Upper lobe of right lung (tissue), 1 donor: ENCODE data around the gene ZBED6. TPM values are rescaled to one million over a fixed set of nuclear protein-coding genes. Genes with fewer than 3 reads are reported as not detected.

ENCODE experiments used
- ATAC-seq: fragments of 200-7000 bp; cut with Tn5 transposase; one replicate; pipeline ENCODE4 v1.9.1; 2020; ENCODE audit warnings: mild to moderate bottlenecking, moderate library complexity
- DNase-seq: peaks from one replicate; pipeline ENCODE4 v3.0.0-alpha.2; 2020
- H3K27ac ChIP-seq: fragments of 200-600 bp; one replicate; pipeline ENCODE4 v1.8.0; 2022
- H3K27me3 ChIP-seq: fragments of 200-600 bp; one replicate; pipeline ENCODE4 v1.8.0; 2022; ENCODE audit warnings: mild to moderate bottlenecking
- H3K36me3 ChIP-seq: fragments of 200-600 bp; one replicate; pipeline ENCODE4 v1.8.0; 2022
- H3K4me1 ChIP-seq: fragments of 200-600 bp; one replicate; pipeline ENCODE4 v1.8.0; 2022
- H3K4me3 ChIP-seq: fragments of 200-600 bp; one replicate; pipeline ENCODE4 v1.8.0; 2022; ENCODE audit warnings: mild to moderate bottlenecking
- H3K9me3 ChIP-seq: fragments of 200-600 bp; one replicate; pipeline ENCODE4 v1.8.0; 2022
- intact Hi-C: fragments of 100-400 bp; cut with DNase I; formaldehyde crosslinking; loops from one replicate; pipeline ENCODE4 v1.11.0; 2022
- total RNA-seq: library from RNA; stranded (reverse); fragmentation: NEBNext Ultra II Directional; extraction: Animal tissue kit (Norgen Biotek cat#: 25700); gene quantifications from one replicate; pipeline ENCODE4 v1.2.1, GENCODE V29; 2021
- TF ChIP-seq, protein P1 (sequence below): fragments of 200-600 bp; IDR thresholded peaks from one replicate; pipeline ENCODE4 v1.8.0; 2022; ENCODE audit warnings: antibody characterized with exemption
- donor health status: DM: no; HTN: yes; CAD: no; lungs with severe emphysema.

ZBED6 gene
- total RNA-seq, 1 donor from 2014 or later, result 29.5 TPM

DNA sequence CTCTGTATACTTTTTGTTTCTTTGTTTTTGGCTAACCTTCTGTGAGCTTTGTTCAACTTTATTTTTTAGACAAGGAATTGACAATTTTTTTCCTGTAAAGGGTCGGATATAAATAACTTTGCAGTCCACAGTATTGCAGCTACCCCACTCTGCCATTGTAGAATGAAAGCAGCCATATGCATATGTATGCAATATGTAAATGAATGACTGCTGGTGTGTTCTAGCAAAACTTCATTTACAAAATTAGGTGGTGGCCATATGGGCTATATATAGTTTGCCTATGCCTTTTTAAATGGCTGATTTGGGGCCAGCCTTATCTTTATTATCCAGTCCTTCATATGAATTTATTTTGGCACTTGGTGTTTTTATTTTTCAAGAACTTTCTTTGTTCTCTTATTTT is 48.0 kb downstream of the ZBED6 start:
- DNase-seq, result no peak
- intact Hi-C loops, result no loop called here
- H3K4me3 ChIP-seq, result no peak overlapping the region
- peaks cover 86% of the 10 kb centered on the region for H3K36me3 ChIP-seq
- no peak overlapping the region for H3K27ac ChIP-seq
- no peaks in the 10 kb centered on the region for H3K4me1 ChIP-seq
- ATAC-seq, result no peak
- TF ChIP-seq, protein P1, sequence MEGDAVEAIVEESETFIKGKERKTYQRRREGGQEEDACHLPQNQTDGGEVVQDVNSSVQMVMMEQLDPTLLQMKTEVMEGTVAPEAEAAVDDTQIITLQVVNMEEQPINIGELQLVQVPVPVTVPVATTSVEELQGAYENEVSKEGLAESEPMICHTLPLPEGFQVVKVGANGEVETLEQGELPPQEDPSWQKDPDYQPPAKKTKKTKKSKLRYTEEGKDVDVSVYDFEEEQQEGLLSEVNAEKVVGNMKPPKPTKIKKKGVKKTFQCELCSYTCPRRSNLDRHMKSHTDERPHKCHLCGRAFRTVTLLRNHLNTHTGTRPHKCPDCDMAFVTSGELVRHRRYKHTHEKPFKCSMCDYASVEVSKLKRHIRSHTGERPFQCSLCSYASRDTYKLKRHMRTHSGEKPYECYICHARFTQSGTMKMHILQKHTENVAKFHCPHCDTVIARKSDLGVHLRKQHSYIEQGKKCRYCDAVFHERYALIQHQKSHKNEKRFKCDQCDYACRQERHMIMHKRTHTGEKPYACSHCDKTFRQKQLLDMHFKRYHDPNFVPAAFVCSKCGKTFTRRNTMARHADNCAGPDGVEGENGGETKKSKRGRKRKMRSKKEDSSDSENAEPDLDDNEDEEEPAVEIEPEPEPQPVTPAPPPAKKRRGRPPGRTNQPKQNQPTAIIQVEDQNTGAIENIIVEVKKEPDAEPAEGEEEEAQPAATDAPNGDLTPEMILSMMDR, result no peak
- no peaks in the 10 kb centered on the region for H3K27me3 ChIP-seq
- H3K9me3 ChIP-seq, result no peaks in the 10 kb centered on the region

Other genes starting within 250 kb of the ZBED6 start
- 93.8 TPM for gene ATP2B4, start 168.8 kb upstream of the ZBED6 start, total RNA-seq
- gene LAX1, start 30.4 kb upstream of the ZBED6 start, total RNA-seq, result 3.0 TPM
- 84.5 TPM for gene ZC3H11A, start within 50 bp of the ZBED6 start, total RNA-seq
- 58.0 TPM for gene SNRPE, start 66.0 kb downstream of the ZBED6 start, total RNA-seq